ENCODE measurements around the gene TMEM256. TPM values are rescaled to one million over a fixed set of nuclear protein-coding genes. Genes with fewer than 3 reads are reported as not detected.
A peak's percentile ranks its signal among the peaks of the same experiment; 100 is the strongest.

The TMEM256 gene
- total RNA-seq, 1 donor from 2014 or later = 45.9 TPM

GRCh38 chr17:7408252-7408727 lies 4.4 kb upstream of the TMEM256 start:
- Mint-ChIP-seq H3K27me3 (ENCODE audit: unreplicated experiment) (no peaks in the 10 kb centered on the region), H3K36me3 (ENCODE audit: unreplicated experiment) (peaks cover 24% of the 10 kb centered on the region), H3K27ac (ENCODE audit: unreplicated experiment) (no peak overlapping the region), H3K4me3 (ENCODE audit: unreplicated experiment) (no peak overlapping the region), H3K4me1 (ENCODE audit: unreplicated experiment) (peaks cover 22% of the 10 kb centered on the region), H3K9me3 (ENCODE audit: unreplicated experiment) (no peaks in the 10 kb centered on the region)
- DNase-seq (ENCODE audit: extremely low spot score, unreplicated experiment) = no peak
- no peak for TF ChIP-seq CTCF (IDR thresholded peaks at IDR 0.05)

- Mint-ChIP-seq H3K4me3 (ENCODE audit: unreplicated experiment) (no peak within 1 kb of the TSS), H3K27me3 (ENCODE audit: unreplicated experiment) (no peaks in the 10 kb centered on the region), H3K27ac (ENCODE audit: unreplicated experiment) (no peak within 1 kb of the TSS), H3K4me1 (ENCODE audit: unreplicated experiment) (peaks cover 22% of the 10 kb centered on the region), H3K9me3 (ENCODE audit: unreplicated experiment) (no peaks in the 10 kb centered on the region), H3K36me3 (ENCODE audit: unreplicated experiment) (peaks cover 20% of the 10 kb centered on the region)
- DNase-seq (ENCODE audit: extremely low spot score, unreplicated experiment) = no peak
- TF ChIP-seq CTCF (IDR thresholded peaks at IDR 0.05) = no peak
Measured at GRCh38 chr17:7407485-7408251, 3.8 kb upstream of the TMEM256 start, which contains the start of gene NLGN2. TSS of gene NLGN2 (plus strand) at chr17:7407845. CDS start at chr17:7408256, 411 bp downstream.

- peaks cover 22% of the 10 kb centered on the region for H3K4me1 Mint-ChIP-seq (ENCODE audit: unreplicated experiment)
- peaks cover 18% of the 10 kb centered on the region for H3K36me3 Mint-ChIP-seq (ENCODE audit: unreplicated experiment)
- no peak for TF ChIP-seq CTCF (IDR thresholded peaks at IDR 0.05)
- DNase-seq (ENCODE audit: extremely low spot score, unreplicated experiment) = no peak
- no peaks in the 10 kb centered on the region for H3K9me3 Mint-ChIP-seq (ENCODE audit: unreplicated experiment)
- no peak overlapping the region for H3K4me3 Mint-ChIP-seq (ENCODE audit: unreplicated experiment)
- H3K27me3 Mint-ChIP-seq (ENCODE audit: unreplicated experiment) = no peaks in the 10 kb centered on the region
- H3K27ac Mint-ChIP-seq (ENCODE audit: unreplicated experiment) = no peak overlapping the region
Measured at GRCh38 chr17:7407082-7407481, 3.2 kb upstream of the TMEM256 start.

- Mint-ChIP-seq H3K4me1 (ENCODE audit: unreplicated experiment) (peaks cover 25% of the 10 kb centered on the region), H3K4me3 (ENCODE audit: unreplicated experiment) (peak overlapping the region; percentile 78), H3K27ac (ENCODE audit: unreplicated experiment) (peak overlapping the region; percentile 76), H3K27me3 (ENCODE audit: unreplicated experiment) (no peaks in the 10 kb centered on the region), H3K9me3 (ENCODE audit: unreplicated experiment) (no peaks in the 10 kb centered on the region), H3K36me3 (ENCODE audit: unreplicated experiment) (peaks cover 17% of the 10 kb centered on the region)
- no peak for TF ChIP-seq CTCF (IDR thresholded peaks at IDR 0.05)
- no peak for DNase-seq (ENCODE audit: extremely low spot score, unreplicated experiment)
Measured at GRCh38 chr17:7406235-7406825, 2.4 kb upstream of the TMEM256 start.
